Measurements from ENCODE around the gene CD247.
"Not testable (repeated sequence)": the region's sequence is repeated elsewhere in the genome, so short reads cannot be mapped to it uniquely, and the experiment has no call there.

CD247 gene

DNA sequence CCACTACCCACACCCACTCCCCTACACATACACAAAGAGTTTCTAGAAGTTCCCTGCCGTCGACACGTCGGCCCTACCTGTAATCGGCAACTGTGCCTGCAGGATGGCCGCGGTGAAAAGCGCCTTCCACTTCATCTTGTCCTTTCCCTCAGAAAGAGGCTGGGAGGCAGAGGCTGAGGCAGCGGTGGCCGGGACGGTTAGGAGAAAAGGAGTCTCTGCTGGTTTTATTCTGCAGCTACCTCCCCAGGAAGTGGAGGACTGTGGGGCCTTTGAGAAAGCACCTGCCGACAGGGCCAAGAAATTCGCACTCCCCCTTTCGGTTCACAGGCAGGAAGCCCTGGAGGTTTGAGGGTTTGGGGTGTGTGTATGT, at the start of gene CD247:
TSS of gene CD247 (minus strand) at position 199 of the 370 bp plus-strand sequence. CDS start at position 135, 64 bp downstream.
- peak; percentile 44 to 65 for DNase-seq (ENCODE audit: low read depth in 2 of 2)

DNA sequence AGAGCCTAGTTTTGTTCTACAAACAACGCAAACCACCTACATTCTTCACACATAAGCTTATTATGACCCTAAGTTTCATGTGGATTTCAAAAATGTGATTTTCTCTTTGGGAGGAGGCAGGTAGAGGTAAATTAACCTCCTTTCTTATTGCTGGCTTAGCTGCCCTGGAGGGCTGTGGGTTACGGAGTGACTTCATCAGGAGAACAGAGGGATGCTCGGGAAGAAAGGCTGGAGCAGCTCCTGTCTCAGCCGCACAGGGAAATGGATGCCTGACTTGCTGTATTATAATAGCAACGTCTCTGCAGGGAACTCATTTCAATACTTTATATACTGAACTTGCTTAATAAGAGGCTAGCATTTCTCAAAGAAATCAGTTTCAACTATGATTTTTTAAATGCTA, 49.3 kb upstream of the CD247 start:
- no peak for DNase-seq (ENCODE audit: low read depth in 2 of 2)

DNA sequence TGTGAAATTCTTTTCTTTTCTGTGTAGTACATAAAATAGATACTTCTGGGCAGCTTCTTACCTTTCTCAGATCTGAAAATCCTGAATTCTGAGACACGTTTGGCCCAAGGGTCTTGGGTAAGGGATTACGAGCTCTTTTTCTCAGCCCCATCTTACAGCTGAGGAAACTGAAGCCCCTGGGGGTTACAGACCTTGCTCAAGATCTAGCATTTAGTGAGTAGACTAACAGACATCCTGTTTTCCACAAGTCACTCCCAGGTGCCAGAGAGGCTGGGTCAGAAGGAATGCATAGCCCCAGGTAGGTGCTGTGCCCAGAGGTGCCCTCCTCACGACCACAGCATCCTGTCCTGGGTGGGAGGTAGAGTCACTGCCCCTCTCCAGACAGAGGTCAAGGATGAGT, 48.4 kb upstream of the CD247 start:
- DNase-seq (ENCODE audit: low read depth in 2 of 2), result no peak

DNA sequence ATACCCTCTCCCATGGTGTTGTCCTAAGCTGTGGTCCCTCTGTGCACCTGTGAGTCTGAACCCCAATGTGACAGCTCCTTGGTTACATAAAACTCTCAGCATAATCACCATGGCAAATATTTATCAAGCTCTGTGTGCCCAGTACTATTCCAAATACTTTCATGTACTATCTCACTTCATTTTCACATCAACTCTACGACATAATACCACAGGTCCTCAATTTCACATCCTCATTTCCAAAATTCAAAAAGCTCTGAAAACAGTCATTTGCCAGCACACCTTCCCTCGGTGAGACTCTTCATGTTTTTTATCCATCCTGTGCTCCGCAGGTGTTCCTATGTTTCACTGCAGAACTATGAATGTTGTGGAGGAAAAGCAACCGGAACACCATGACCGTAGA, 47.6 kb upstream of the CD247 start:
- no peak for DNase-seq (ENCODE audit: low read depth in 2 of 2)

DNA sequence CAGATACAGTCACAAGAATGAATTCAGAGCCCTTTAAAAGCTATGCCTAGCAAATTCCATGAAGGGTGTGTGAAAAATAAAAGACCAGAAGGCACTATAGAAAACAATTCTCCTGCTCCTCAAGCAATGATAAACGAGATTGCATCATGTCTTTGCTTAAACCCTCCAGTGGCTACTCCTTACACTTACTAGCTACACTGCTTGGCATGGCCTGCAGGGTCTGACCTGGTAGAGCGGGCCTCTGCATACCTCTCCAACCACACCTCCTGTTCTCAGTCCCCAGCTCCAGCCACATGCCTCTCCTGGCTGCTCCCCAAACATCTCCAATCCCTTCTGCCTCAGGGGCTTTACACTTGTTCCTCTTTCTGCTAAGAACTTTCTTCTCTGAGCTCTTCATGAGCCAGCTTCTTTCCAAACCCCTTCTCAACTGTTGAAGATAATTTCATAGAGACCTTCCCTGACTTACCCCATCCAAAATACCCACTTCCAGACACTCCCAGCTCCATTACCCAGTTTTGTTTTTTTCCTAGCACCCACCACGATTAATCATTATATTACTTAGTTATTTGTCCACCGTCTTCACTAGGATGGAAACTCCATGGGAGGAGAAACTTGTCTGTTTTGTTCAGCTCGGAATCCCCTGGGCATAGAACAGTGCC, 46.4 kb upstream of the CD247 start:
- DNase-seq (ENCODE audit: low read depth in 2 of 2), result no peak

DNA sequence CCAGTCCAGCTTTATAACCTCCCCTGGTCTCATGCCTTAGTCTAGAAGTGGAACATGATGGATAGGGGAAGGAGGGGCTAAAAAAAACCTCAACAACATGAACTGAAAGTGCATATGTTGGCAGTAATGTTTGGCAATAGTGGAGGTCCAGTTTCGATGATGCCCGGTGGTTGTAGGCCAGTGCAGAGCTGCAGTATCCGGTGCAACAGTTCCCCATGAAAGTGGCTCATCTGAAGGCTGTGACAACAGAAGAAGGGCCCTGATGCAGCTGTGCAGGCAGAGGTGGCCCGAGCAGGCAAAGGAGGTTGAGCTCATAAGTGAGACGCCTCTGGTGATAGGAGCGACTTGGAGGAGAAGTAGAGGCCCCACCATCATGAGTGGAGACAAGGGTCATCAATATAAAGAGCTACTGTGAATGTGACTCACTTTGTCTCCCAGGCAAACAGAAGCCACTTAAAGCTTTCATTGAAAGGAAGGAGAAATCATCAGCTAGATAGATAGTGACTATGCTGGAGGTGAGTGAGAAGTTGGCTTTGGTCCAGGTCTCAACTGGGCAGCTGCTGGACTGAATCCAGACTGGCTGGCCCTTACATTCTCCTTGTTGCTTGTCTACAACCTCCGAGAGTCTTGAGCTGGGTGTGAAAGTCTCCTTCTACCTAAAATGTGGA, 45.4 kb upstream of the CD247 start:
- DNase-seq (ENCODE audit: low read depth in 2 of 2), result no peak

DNA sequence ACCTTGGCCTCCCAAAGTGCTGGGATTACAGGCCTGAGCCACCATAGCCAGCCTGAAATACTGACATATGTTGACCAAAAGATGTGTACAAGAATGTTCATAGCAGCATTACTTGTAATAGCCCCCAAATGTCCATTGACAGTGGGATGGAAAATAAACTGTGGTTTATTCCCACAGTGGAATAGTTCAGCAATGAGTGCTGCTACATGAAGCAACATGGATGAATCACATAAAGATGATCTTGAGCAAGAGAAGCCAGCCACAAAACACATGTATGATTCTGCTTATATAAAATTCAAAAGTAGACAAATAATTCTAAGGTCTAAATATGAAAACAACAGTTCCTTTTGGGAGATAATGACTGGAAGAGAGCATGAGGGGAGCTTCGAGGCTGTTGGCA, 44.4 kb upstream of the CD247 start:
- no peak for DNase-seq (ENCODE audit: low read depth in 2 of 2)

DNA sequence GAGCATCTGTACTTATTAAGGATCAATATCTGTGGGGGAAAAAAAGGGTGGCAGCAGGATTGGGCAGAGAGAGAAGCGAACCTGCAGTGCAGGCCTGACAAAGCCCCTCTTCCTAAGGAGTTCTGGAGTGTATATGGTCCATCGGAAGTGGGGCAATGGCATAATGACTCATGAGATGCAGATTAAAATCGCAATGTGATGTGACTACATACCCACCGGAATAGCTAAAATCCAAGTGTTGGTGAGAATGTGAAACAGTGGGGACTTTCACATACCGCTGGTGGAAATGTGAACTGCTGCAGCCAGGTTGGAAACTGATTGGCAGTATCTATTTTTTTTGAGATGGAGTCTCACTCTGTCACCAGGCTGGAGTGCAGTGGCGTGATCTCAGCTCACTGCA, 43.4 kb upstream of the CD247 start:
- no peak for DNase-seq (ENCODE audit: low read depth in 2 of 2)

DNA sequence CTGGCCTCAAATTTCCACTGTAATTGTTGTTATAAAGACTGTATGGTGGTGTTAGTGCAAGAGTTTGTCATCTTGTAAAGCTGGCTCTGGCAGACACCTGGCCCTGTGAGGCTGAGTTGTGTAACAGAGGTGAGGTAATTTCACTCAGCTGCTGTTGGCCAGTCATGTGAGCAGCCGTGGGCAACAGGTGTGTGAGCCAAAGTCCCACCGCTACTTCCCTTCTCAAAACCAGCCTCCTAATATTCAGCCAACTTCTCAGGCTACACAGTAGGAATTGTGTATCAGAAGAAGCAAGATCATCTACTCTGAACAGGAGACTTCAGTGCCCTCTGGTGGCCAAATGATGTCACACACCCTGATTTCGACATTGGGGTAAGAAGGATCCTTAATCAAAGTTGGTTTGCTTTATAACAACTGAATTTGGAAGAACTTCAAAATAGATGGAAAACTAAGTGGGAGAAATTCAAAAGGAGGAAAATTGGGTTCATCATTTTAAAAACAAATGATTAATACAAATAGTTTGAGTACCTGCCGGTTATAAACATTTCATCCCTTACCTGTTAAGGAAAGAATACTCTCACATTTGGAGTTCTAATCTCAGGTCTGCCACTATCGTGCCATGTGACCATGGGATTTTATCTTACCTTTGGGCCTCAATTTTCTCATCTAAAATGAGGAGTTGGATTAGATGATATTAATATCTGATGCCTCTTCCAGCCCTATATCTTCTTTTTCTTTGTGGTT, 37.8 kb upstream of the CD247 start:
- peak; percentile 59 to 63 for DNase-seq (ENCODE audit: low read depth in 2 of 2)

DNA sequence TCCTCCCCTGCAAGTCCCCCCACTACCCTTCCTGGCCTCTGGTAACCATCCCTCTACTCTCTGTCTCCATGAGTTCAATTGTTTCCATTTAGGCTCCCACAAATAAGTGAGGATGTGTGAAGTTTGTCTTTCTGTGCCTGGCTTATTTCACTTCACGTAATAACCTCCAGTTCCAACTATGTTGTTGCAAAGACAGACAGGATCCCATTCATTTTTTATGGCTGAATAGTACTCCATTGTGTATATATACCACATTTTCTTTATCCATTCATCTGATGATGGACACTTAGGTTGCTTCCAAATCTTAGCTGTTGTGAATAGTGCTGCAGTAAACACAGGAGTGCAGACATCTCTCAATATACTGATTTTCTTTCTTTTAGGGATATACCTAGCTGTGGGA, 36.7 kb upstream of the CD247 start:
- DNase-seq (ENCODE audit: low read depth in 2 of 2), result not testable (repeated sequence)

DNA sequence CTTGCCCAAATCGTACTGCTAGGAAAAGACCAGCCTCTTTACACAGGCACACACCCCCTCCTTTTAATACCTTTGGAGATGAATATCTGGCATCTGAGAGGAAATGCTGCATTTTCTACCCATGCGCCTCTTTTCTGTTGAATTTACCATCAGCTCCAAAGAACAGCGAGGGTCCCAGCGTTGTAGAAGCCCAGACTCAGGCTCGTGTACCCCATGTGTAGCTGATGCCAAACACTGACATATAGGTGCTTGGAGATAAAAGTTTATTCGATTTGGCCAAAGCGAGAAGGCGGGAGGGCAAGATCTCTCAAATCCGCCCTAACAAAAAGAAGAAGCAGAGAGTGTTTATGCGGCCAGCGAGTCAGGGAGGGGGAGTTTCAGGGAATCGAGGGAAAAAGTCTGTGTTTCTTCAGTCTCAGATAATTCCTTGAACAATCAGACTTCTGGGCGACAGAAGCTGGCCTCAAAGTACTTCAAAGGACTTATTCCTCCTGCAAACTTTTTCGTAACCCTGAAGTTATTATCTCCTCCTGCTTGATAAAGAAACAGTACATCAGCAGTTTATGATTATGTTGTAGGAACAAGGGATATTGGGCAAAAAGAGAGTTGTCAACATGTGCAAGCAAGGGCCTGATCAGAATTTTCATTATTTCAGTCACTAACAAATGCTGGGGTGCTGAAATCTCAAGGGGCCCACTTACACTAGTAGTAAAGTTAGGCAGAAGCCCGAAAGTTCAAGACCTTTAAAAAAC, 35.9 kb upstream of the CD247 start:
- DNase-seq (ENCODE audit: low read depth in 2 of 2), result no peak

DNA sequence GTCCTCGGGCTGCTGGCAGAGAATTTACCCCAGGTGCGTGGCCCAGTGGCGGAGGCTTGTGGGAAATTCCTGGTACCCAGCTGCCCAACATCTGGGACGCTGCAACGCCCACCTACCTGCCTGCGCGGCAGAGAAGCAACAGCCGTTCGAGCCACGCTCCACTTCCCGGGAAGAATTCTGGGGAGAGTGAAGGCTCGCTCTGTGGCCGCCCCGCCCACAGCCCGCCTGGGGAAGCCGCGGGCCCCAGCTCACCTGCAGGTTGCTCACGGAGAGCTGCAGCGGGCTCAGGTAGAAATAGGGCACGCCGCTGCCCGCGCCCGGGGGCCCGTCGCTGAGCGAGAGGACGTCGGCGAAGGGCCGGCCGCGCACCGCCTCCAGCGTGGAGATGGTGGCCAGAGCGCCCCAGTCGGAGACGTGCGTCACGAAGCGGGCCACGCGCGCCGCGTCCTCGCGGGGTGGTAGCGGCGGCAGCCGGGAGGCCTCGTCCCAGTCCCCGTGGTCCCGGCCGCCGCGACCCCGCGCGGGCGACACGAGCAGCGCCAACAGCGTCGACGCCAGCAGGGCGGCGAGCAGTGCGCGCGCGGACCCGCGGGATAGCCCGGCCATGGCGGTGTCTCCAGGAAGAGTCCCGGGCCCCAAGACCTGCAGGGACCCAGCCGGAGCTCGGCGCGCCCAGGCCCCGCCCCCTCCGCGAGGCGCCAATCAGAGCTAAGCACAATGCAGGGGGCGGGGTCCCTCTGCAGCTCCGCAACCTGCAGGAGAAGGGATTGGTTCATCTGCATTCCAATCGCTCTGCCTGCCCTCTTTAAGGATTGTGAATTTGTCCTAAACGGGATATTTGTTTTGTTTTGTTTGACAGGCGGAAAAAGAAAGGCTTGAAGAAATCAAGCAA, 35.1 kb upstream of the CD247 start, which contains the start of gene CREG1:
TSS of gene CREG1 (minus strand) at position 627 of the 892 bp plus-strand sequence.
- DNase-seq (ENCODE audit: low read depth in 2 of 2), result peak; percentile 87 to 88

DNA sequence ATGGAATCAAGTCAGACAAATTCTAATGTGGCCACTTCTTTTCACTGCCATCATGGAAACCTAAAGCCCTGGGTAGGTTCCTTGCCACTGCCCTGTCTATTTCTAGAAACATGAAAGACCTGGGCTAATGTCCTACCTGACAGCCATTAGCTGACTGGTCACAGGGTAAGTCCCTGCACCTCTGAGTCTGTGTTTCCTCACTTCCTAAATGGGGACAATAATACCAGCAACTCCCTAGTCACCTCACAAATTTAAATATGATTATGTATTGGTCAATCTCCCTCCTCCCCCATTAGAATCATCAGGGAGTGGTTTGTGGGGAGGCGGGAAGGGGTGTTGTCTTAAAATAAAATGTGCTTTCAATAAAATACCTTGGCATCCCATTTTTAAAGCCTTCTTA, 33.0 kb upstream of the CD247 start:
- no peak for DNase-seq (ENCODE audit: low read depth in 2 of 2)

DNA sequence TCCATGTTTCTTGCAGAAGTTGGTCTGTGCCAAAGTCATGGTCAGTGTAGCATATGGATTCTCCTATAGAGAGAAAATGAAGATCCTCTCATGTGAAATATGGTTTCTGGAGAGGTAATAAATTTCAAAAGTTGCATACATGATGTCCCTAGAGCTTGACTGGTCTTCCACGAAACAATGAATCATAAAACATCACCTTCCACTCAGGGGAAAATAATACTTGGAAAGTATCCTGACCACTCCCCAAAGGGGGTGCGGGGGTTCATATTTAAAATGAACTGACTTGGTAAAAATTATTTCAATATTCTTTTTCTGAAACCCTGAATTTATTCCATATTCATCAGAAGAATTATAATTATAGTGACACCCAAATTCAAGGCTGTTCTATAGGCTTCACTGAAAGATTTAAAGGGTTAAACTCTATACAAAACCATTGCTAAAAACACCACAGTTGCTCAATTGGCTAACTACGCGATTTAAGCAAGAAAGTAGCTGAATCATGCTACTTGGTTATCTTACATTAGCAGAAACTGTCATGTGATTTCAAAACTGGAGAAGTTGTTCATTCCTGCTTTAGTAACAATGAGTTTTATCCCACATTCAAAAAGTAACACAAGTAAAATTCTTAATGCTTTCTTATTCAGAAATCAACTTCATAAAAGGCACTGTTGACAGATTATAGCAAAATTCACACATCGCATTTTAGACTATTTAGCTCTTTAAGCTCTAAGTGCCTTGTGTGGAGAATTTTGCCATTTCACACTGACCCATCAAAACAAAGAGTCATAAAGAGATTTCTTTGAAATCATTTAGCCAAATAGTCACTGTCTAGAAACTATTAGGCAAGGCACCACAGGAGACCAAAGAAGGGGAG, 30.0 kb upstream of the CD247 start:
- DNase-seq (ENCODE audit: low read depth in 2 of 2), result no peak

DNA sequence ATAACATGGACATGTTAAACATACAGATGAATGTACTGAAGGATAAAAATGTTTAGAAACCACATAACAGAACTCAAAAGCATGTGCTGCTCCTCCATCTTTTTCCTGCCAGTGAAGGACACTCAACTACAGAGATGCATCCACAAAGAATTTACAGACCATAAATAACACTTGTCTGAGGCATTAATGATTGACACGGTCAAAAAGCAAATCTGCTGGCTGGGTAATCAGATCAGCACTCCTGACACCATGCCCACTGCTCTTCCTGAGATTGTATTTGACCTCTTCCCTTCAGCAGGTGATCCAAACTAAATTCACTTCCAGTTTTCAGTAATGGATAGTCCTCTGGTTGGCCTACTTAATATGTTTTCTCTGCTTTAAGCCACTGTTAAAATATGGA, 28.6 kb upstream of the CD247 start:
- no peak for DNase-seq (ENCODE audit: low read depth in 2 of 2)

DNA sequence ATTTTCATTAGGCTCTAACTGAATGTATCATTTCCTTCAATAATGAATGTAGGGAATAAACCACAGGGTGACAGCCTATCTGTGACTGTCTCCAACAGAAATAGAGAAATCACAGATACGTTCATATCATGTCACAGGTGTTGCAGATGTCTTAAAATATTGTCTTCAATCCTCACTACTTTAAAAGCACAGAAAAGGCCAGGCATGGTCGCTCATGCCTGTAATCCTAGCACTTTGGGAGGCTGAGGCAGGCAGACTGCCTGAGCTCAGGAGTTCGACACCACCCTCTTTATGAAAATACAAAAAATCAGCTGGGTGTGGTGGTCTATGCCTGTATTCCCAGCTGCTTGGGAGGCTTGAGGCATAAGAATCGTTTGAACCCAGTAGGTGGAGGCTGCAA, 27.0 kb upstream of the CD247 start:
- DNase-seq (ENCODE audit: low read depth in 2 of 2), result no peak

DNA sequence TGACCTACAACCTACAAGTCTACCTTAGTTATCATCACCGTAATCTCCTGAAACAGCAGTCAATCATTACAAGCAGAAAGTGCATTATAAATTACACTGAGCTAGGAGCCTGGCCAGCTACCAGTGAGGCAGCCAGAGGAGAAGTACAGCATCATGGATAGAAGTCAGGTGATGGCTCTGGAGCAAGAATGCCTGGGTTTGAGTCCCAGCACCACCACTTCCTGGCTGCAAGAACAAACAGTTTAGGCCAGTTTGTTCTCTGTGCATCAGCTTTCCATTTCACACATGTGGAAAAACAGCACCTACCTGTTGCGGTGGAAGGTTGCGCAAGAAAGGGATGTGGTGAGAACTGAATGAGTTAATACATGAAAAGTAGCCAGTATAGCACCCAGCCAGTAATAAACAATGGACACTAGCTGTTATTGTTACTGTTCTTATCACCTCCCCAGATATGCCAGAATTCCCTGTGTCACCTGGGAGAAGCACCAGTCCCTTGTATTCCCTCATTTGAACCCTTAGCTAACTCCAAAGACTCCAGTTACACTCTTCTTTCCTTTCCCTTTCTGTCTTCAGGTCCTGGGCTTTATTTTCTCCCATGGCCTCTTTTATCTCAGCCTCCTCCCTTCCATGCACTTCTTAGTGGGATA, 26.2 kb upstream of the CD247 start:
- DNase-seq (ENCODE audit: low read depth in 2 of 2), result no peak

DNA sequence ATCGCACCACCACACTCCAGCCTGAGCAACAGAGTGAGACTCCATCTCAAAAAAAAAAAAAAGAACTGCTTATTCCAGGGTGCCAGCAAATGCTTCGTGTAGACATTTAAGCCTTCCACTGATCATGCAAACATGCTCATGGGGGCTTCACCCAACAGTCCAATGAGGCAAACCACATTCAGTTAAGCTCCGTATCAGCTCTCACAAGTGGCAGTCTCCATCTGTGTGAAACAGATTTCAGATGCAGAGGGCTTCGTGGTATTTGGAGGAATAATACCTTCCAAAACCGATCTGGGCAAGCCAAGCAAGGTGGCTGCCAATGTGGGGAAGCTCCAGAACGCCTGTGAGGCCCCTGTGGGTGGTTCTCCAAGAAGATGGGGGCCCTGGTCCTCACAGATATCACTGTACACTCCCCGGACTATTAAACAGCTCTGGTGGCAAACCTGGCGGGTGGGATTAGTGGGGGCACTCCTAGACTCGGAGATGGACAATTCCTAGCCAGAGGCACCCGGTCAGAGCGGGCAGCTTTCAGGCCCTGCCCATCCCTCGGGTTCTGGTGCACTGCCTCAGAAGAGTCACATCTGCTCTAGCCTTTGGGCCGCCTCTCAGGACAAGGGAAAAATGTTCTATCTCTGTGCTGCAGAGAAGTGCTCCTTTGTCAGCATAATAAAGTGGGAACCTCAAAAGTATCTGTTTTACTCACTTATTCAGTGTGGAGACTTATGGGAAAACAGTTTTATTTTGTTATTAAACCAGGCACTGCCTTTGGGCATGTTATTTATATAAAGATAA, 25.1 kb upstream of the CD247 start:
- DNase-seq (ENCODE audit: low read depth in 2 of 2), result no peak

All from stimulated activated CD4-positive, alpha-beta T cell treated with anti-CD3 and anti-CD28 coated beads, Interleukin-4, amount 100 ng/mL, for 48 hours (primary cell).